Thymus (tissue), 11 donors: ENCODE results near the gene SCD5. TPM values are rescaled to one million over a fixed set of nuclear protein-coding genes. Genes with fewer than 3 reads are reported as not detected.

Experiments used
- DNase-seq, 9 donors: peaks; one replicate each; pipeline ENCODE4 v3.0.0-alpha.2; 2013; ENCODE audit warnings: low spot score in 9 of 9, low read depth in 6 of 9, missing footprints in 1 of 9
- H3K27ac ChIP-seq, 2 donors: one replicate each; pipeline ENCODE4 v1.5.1; 2013; ENCODE audit warnings: control low read depth in 1 of 2, low read depth in 1 of 2, low read length in 1 of 2, mild to moderate bottlenecking in 1 of 2, moderate library complexity in 1 of 2
- H3K27me3 ChIP-seq, 2 donors: one replicate each; pipeline ENCODE4 v1.5.1; 2013; ENCODE audit warnings: low read length in 1 of 2; ENCODE audit not compliant: control insufficient read depth in 2 of 2, insufficient read depth in 1 of 2
- H3K36me3 ChIP-seq, 2 donors: one replicate each; pipeline ENCODE4 v1.5.1; 2013; ENCODE audit warnings: low read length in 1 of 2, mild to moderate bottlenecking in 1 of 2, moderate library complexity in 1 of 2; ENCODE audit not compliant: control insufficient read depth in 2 of 2, insufficient read depth in 2 of 2
- H3K4me1 ChIP-seq, 2 donors: one replicate each; pipeline ENCODE4 v1.5.1; 2013; ENCODE audit warnings: low read length in 2 of 2; ENCODE audit not compliant: control insufficient read depth in 2 of 2, insufficient read depth in 2 of 2
- H3K4me3 ChIP-seq, 2 donors: one replicate each; pipeline ENCODE4 v1.5.1; 2013; ENCODE audit warnings: low read length in 2 of 2, control low read depth in 1 of 2, mild to moderate bottlenecking in 1 of 2
- H3K9me3 ChIP-seq, 2 donors: one replicate each; pipeline ENCODE4 v1.5.1; 2013; ENCODE audit warnings: low read length in 1 of 2, mild to moderate bottlenecking in 1 of 2; ENCODE audit not compliant: control insufficient read depth in 2 of 2, insufficient read depth in 1 of 2
- WGBS: extraction: QIAGEN DNeasy Blood & Tissue Kit; methylation state at CpG from one replicate; pipeline ENCODE4 v1.1.7; 2013; 5-methylcytosine and 5-hydroxymethylcytosine counted together
- polyA plus RNA-seq: library from polyadenylated mRNA; stranded (reverse); fragments of 200-250 nt; gene quantifications from one replicate; pipeline ENCODE4 v1.2.3, GENCODE V29; 2013
- total RNA-seq: library from RNA; stranded (reverse); fragments of 120-200 nt; gene quantifications from one replicate; pipeline ENCODE4 v1.2.4, GENCODE V29; 2013
- donor health status: healthy.

Gene SCD5
- total and polyA plus RNA-seq, 2 donors, result 6.5 to 20.1 TPM

DNA sequence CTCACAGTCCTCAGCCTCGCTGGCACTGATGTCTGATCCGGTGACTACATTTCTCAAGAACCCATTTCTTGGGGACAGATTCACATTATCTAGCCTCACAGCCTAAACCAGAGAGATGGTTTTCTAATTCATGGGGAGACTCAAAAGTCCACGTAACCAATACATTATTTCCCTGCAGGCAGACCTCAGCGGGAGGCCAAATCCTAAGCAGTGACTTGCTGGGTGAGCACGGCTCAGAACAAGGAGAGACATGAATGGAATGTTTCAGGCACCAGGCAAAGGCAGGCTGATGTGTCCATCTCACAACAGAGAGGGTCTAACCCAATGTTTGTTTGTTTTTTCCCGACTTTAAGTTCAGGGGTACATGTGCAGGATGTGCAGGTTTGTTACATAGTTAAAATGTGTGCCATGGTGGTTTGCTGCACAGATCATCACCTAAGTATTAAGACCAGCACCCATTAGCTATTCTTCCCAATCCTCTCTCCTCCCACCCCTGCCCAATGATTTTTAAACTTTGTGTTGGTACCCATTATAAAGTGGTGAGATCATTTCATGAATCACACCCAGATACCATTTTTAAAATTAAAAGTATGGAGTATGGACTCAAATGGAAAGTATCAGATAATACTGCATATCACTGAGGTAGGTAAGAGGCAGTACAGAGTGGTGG is 53.3 kb downstream of the SCD5 start:
- no peaks in the 10 kb centered on the region for H3K27me3 ChIP-seq
- no peaks in the 10 kb centered on the region for H3K36me3 ChIP-seq
- DNase-seq, result no peak
- WGBS, result 92% methylated on average over 6 of the region's 6 CpGs
- no peaks in the 10 kb centered on the region for H3K4me1 ChIP-seq
- H3K27ac ChIP-seq, result peak overlapping the region in 1 of 2 donors; percentile 8
- no peak overlapping the region for H3K4me3 ChIP-seq
- H3K9me3 ChIP-seq, result no peaks in the 10 kb centered on the region

DNA sequence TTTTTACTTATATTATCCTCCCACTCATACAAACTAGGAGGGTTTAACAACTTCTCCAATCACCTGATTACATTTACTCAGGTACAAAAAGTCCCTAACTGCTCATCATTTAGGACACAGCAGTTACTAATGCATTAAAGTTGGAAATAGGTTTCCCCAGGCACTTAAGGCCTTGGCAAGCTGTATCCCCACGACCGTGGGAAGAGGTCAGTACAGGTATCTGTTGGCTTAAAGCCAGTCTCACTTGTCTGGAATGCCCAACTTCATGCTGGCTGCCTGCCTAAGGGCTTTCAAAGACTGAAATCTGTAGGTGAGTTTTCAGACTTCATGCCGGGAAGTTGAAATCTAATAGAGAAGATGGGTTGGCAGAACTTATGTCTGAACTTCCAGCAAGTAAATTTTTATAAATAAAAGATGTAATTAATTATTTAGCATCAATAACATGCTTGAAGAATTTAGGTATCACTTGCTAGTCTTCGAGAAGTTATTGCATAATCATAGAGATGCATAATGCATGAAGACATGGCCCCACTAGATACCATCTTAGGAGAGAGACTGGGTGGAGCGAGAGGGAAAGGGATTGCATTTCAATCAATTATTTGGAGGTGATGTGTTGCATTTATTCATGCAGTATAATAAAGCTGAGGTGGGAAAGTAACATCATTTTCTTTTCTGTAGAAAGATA is 54.2 kb downstream of the SCD5 start:
- no peaks in the 10 kb centered on the region for H3K4me1 ChIP-seq
- no peaks in the 10 kb centered on the region for H3K36me3 ChIP-seq
- no peaks in the 10 kb centered on the region for H3K27me3 ChIP-seq
- no peaks in the 10 kb centered on the region for H3K9me3 ChIP-seq
- 93% methylated on average over 5 of the region's 5 CpGs for WGBS
- peak overlapping the region in 1 of 2 donors; percentile 39 for H3K27ac ChIP-seq
- no peak for DNase-seq
- no peak overlapping the region for H3K4me3 ChIP-seq

DNA sequence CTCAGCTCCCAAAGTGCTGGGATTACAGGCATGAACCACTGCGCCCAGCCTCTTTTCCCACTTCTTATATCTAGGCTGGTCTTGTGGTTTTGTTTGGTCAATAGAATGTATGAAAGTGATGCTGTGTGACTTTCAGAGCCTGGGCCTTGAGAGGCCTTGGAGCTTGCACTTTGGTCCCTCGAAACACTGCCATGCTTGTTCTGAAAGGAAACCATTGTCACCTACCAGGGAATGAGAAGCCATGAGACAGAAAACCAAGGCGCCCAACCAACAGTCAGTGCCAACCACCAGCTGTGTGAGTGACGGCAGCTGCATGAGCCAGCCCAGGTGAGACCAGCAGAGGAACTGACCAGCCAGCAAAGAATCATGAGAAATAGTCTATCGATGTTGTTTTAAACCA is 57.4 kb downstream of the SCD5 start:
- no peak overlapping the region for H3K4me3 ChIP-seq
- no peaks in the 10 kb centered on the region for H3K4me1 ChIP-seq
- no peak overlapping the region for H3K27ac ChIP-seq
- 89% methylated on average over 5 of the region's 5 CpGs for WGBS
- H3K27me3 ChIP-seq, result no peaks in the 10 kb centered on the region
- DNase-seq, result no peak
- H3K36me3 ChIP-seq, result no peaks in the 10 kb centered on the region
- no peaks in the 10 kb centered on the region for H3K9me3 ChIP-seq

DNA sequence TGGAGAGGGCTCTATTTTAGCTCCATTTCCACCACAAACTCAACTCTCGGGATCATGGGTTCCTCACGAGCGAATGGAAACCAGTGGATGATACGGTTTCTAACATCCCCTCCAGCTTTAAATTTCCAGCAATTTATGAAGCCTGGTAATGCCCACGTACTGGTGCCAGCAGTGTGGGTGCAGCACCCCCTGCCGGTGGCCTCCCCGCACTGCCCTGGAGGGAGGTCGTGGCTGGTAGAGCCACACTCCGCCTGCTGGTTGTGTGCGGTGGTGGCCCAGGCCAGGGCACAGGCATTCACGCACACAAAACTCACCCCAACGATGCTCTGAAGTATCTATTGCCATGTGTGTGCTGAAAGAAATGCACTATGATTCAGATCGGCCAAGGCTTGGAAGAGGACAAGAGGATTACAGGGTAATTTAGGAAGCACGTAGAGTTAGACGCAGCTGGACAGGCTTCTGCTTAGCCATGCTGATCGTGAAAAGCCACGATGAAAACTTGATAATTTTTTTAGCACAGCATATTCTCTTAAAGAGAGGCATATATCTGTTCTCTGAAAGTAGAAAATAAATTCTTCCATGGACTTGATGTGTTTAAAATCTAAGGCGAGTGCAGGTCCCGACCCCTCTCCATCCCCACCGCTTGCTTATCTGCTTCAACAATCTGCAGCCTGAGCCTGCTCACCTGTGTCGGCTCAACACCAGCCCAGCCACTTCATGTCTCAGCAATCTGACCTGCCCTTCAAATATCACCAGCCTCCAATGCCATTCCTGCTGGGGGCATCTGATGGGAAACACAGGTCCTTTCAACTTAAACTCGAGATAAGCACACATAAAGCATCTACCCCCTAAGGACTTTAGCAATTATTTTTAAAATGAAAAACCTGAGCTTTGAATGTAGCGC is 59.1 kb downstream of the SCD5 start:
- DNase-seq, result peak; percentile 18 to 73 (median 51)
- no peaks in the 10 kb centered on the region for H3K9me3 ChIP-seq
- H3K36me3 ChIP-seq, result no peaks in the 10 kb centered on the region
- 76% methylated on average over 23 of the region's 23 CpGs for WGBS
- H3K4me1 ChIP-seq, result no peaks in the 10 kb centered on the region
- no peak overlapping the region for H3K27ac ChIP-seq
- no peaks in the 10 kb centered on the region for H3K27me3 ChIP-seq
- no peak overlapping the region for H3K4me3 ChIP-seq

DNA sequence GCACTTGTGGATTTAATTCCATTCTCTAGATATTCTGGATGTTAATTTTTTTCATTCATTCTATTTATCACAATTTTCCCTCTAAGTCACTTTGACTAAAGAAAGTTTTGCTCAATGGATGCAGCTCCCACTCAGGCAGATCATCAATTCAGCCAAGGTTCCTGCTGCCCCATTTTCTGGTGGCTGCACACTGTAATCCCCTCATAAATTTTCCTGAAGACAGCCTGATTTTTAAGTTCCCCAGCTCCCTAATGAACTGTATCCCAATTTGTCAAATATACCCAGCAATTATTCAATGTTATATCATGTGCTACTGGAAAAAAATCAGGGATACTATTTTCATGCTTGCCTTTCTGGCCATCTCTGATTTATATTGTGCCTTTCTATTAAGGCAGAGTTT is 61.2 kb downstream of the SCD5 start:
- no peak for DNase-seq
- H3K9me3 ChIP-seq, result no peaks in the 10 kb centered on the region
- H3K4me3 ChIP-seq, result no peak overlapping the region
- H3K4me1 ChIP-seq, result no peaks in the 10 kb centered on the region
- H3K36me3 ChIP-seq, result no peaks in the 10 kb centered on the region
- H3K27ac ChIP-seq, result no peak overlapping the region
- no peaks in the 10 kb centered on the region for H3K27me3 ChIP-seq

DNA sequence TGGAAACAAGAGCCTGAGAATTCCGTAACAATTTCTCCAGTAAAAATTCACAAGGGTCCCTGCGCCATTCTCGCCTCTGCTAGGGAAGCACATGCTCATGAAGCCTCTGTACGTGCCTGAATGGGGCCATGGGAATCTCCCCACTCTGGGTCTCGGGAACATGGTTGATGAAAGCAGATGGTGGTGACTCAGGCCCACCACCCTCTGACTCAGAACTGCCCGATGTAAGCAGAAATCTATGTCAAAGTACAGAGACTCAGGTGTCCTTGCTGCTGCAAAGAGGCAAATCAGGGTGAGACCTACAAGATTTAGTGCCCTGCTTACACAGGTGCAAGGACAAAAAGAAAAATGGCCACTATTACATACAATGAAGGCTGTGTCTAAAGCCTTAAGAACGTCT is 65.0 kb downstream of the SCD5 start:
- no peak for DNase-seq
- WGBS, result 95% methylated on average over 7 of the region's 7 CpGs

DNA sequence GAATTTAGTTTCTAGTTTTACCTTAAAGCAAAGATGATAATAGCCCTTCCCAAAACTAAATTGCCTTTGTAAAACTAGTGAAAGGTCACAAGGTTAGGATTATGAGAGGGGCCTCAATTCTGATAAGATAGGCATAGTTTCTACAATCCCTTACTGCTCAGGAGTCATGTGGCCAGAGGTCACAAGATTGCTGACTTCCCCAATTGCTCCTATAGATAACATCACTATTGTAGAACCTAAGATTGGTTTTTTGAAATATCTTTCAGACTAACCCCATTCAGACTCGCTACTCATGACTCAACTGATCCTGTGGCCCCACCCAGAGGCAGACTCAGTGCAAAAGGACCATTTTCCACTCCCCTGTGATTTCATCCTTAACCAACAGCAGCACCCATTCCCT is 70.3 kb downstream of the SCD5 start:
- 94% methylated on average over 1 of the region's 1 CpG for WGBS
- Histone ChIP-seq H3K27me3 (no peaks in the 10 kb centered on the region), H3K4me3 (no peak overlapping the region), H3K27ac (no peak overlapping the region), H3K4me1 (no peaks in the 10 kb centered on the region), H3K9me3 (no peaks in the 10 kb centered on the region), H3K36me3 (no peaks in the 10 kb centered on the region)
- no peak for DNase-seq

More for the DNA sequence above, 65.0 kb downstream of the SCD5 start:
- Histone ChIP-seq H3K9me3 (no peaks in the 10 kb centered on the region), H3K4me3 (no peak overlapping the region), H3K27me3 (no peaks in the 10 kb centered on the region), H3K27ac (no peak overlapping the region), H3K36me3 (no peaks in the 10 kb centered on the region), H3K4me1 (no peaks in the 10 kb centered on the region)

DNA sequence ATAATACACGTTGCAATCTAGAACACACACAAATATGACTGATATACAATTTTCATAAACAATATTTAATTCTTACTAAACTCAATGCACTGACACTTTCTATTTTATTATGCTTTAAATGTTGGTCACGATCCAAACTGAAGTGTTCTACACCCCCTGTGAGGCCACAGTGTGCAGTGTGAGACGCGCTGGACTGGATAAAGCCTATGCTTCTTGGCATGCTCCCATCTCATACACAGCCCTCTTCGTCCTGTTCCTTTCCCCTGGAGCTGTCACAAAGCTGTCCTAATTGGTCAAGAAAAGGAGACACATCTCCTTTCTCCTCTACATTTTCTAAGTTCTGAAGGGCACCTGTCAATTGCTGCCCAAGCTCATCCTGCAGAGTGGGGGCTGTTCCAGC is 72.0 kb downstream of the SCD5 start:
- H3K27ac ChIP-seq, result no peak overlapping the region
- 96% methylated on average over 5 of the region's 5 CpGs for WGBS
- no peaks in the 10 kb centered on the region for H3K9me3 ChIP-seq
- no peaks in the 10 kb centered on the region for H3K4me1 ChIP-seq
- H3K36me3 ChIP-seq, result no peaks in the 10 kb centered on the region
- no peaks in the 10 kb centered on the region for H3K27me3 ChIP-seq
- DNase-seq, result no peak
- no peak overlapping the region for H3K4me3 ChIP-seq
